ENCODE measurements around the gene XKR8. TPM values are rescaled to one million over a fixed set of nuclear protein-coding genes. Genes with fewer than 3 reads are reported as not detected.

Gene XKR8
- total and polyA plus RNA-seq, 9 of the 15 experiments (the other 6 are each of a cell fraction or from before 2014, with no cell fraction given) = 0.45 to 2.8 (median 1.7) TPM

DNA sequence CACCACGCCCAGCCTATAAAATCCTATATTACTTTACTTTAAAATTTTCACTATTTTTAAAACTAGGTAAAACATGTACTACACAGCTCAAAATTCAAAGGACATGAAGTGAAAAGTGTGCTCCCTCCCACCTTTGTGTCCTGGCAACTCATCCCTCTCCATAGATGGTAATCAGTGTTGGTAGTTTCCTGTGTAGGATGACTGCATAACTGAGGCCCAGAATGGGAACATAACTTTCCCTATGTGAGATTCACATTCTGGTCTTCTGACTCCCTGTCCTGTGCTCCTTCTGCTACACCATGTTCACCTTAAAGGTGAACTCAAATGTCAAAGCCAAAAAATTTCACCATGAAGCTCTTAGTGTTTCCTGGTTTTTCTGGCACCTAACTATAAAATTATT is 39.3 kb downstream of the XKR8 start:
- Histone ChIP-seq H3K4me3 (no peak overlapping the region), H3K9me3 (replicated peaks; ENCODE audit: control insufficient read depth, insufficient read depth, low read depth, low read length) (0 out of 2 replicates have a peak, but pooled peaks cover 2% of the 10 kb centered on the region), H3K27me3 (ENCODE audit: control insufficient read depth in 2 of 2, insufficient read depth in 2 of 2, low read length in 2 of 2) (no peaks in the 10 kb centered on the region), H3K79me2 (ENCODE audit: control insufficient read depth, insufficient read depth, low read length) (no peaks in the 10 kb centered on the region; the same call in 2 of the 3 replicates), H3K27ac (ENCODE audit: extremely low read depth, low read depth, low read length) (no peak overlapping the region), H2AFZ (ENCODE audit: low read depth, low read length) (no peak overlapping the region), H4K20me1 (replicated peaks; ENCODE audit: control insufficient read depth, insufficient read depth, low read length) (no peaks in the 10 kb centered on the region), H3K4me2 (ENCODE audit: insufficient read depth, low read length) (no peak overlapping the region), H3K4me1 (replicated peaks in 1 of 2; ENCODE audit: control insufficient read depth in 2 of 2, insufficient read depth in 2 of 2, low read length in 2 of 2) (peaks cover 0 to 4% of the 10 kb centered on the region in 2 experiments; a peak in 3 of 5 replicates), H3K9me1 (ENCODE audit: control insufficient read depth, insufficient read depth, low read length) (no peaks in the 10 kb centered on the region), H3K36me3 (ENCODE audit: control insufficient read depth, insufficient read depth, low read length) (peaks cover 79% of the 10 kb centered on the region), H3K9ac (ENCODE audit: insufficient read depth in 1 of 2, low read depth in 2 of 2, low read length in 2 of 2) (no peak overlapping the region)
- WGBS (ENCODE audit: insufficient coverage, low coverage, missing lambda C conversion rate) = 100% methylated on average over 1 of the region's 1 CpG
- intact Hi-C loops (cut with micrococcal nuclease) = no loop called here
- DNase-seq (ENCODE audit: extremely low read depth in 1 of 4, low spot score in 3 of 4) (no peak), FAIRE-seq (peak; percentile 29), ATAC-seq (no peak)
- no TSS peak for BruUV-seq (replicated peaks)
- ChIA-PET CTCF (ENCODE audit: low intra/inter-chr PET ratio) (no interaction called here), POLR2A (interaction anchor here (1.7 kb wide), 1 partner anchor 11 kb away, joined by 5 read pairs; no protein-coding TSS in a partner anchor)
- in situ Hi-C loops (cut with MboI) = no loop called here
- TF ChIP-seq ZNF407 (IDR thresholded peaks at IDR 0.05; ENCODE audit: low read depth) (no peak), ETV1 (tag; conservative IDR thresholded peaks at IDR 0.05; ENCODE audit: low read depth) (peak; percentile 53), CBFB (CRISPR knock-in tag; IDR thresholded peaks at IDR 0.05) (no peak), TEAD2 (tag; IDR thresholded peaks at IDR 0.05) (0 out of 2 replicates have a peak, but pooled peaks have one; percentile 13)
